ENCODE data around the gene FAH. TPM values are rescaled to one million over a fixed set of nuclear protein-coding genes. Genes with fewer than 3 reads are reported as not detected.

The FAH gene
- total RNA-seq, 2 experiments from 2014 or later = 58.9 to 61.0 TPM

- Mint-ChIP-seq H3K27me3 (no peaks in the 10 kb centered on the region), H3K36me3 (ENCODE audit: low read depth) (peaks cover 13% of the 10 kb centered on the region), H3K27ac (no peak overlapping the region), H3K4me1 (ENCODE audit: low read depth) (no peaks in the 10 kb centered on the region), H3K9me3 (no peaks in the 10 kb centered on the region), H3K4me3 (no peak overlapping the region)
- no peak for DNase-seq
- ATAC-seq = no peak
- intact Hi-C loops (cut with micrococcal nuclease) = no loop called here
- no peak for TF ChIP-seq CTCF (IDR thresholded peaks at IDR 0.05)
- ChIA-PET POLR2A (no interaction called here), CTCF (interaction anchor here (1.5 to 2.7 kb wide), 2 partner anchors 18 to 811 kb away, joined by 4 to 7 read pairs; no protein-coding TSS in a partner anchor)
These were observed 39.2 kb downstream of the FAH start for GRCh38 chr15:80191897-80192595.

GRCh38 chr15:80194186-80194585 lies 41.4 kb downstream of the FAH start:
- Mint-ChIP-seq H3K27me3 (peaks cover 2% of the 10 kb centered on the region), H3K4me1 (ENCODE audit: low read depth) (no peaks in the 10 kb centered on the region), H3K27ac (no peak overlapping the region), H3K9me3 (no peaks in the 10 kb centered on the region), H3K36me3 (ENCODE audit: low read depth) (no peaks in the 10 kb centered on the region), H3K4me3 (no peak overlapping the region)
- ATAC-seq (no peak), DNase-seq (no peak)
- ChIA-PET POLR2A (no interaction called here), CTCF (no interaction called here)
- intact Hi-C loops (cut with micrococcal nuclease) = no loop called here
- TF ChIP-seq CTCF (IDR thresholded peaks at IDR 0.05) = no peak

- Mint-ChIP-seq H3K27me3 (peaks cover 5% of the 10 kb centered on the region), H3K9me3 (no peaks in the 10 kb centered on the region), H3K4me3 (no peak overlapping the region), H3K4me1 (ENCODE audit: low read depth) (no peaks in the 10 kb centered on the region), H3K27ac (no peak overlapping the region), H3K36me3 (ENCODE audit: low read depth) (no peaks in the 10 kb centered on the region)
- DNase-seq (no peak), ATAC-seq (no peak)
- intact Hi-C loops (cut with micrococcal nuclease) = no loop called here
- ChIA-PET CTCF (no interaction called here), POLR2A (no interaction called here)
- no peak for TF ChIP-seq CTCF (IDR thresholded peaks at IDR 0.05)
These were observed 42.1 kb downstream of the FAH start for GRCh38 chr15:80194914-80195313.

GRCh38 chr15:80199366-80199765 lies 46.6 kb downstream of the FAH start:
- Mint-ChIP-seq H3K36me3 (ENCODE audit: low read depth) (no peaks in the 10 kb centered on the region), H3K27ac (no peak overlapping the region), H3K4me3 (no peak overlapping the region), H3K27me3 (peaks cover 5% of the 10 kb centered on the region), H3K9me3 (no peaks in the 10 kb centered on the region), H3K4me1 (ENCODE audit: low read depth) (no peaks in the 10 kb centered on the region)
- ChIA-PET POLR2A (no interaction called here), CTCF (no interaction called here)
- DNase-seq (no peak), ATAC-seq (no peak)
- intact Hi-C loops (cut with micrococcal nuclease) = no loop called here
- TF ChIP-seq CTCF (IDR thresholded peaks at IDR 0.05) = no peak

GRCh38 chr15:80199869-80200268 lies 47.1 kb downstream of the FAH start:
- Mint-ChIP-seq H3K36me3 (ENCODE audit: low read depth) (no peaks in the 10 kb centered on the region), H3K27me3 (peaks cover 5% of the 10 kb centered on the region), H3K4me3 (no peak overlapping the region), H3K27ac (no peak overlapping the region), H3K9me3 (no peaks in the 10 kb centered on the region), H3K4me1 (ENCODE audit: low read depth) (no peaks in the 10 kb centered on the region)
- POLR2A ChIA-PET = no interaction called here
- intact Hi-C loops (cut with micrococcal nuclease) = no loop called here
- no peak for ATAC-seq
- CTCF ChIA-PET = no interaction called here
- no peak for TF ChIP-seq CTCF (IDR thresholded peaks at IDR 0.05)
- DNase-seq = no peak
